Activated CD8-positive, alpha-beta T cell treated with anti-CD3 and anti-CD28 coated beads for 36 hours (primary cell): Measurements from ENCODE around the gene IL4R. TPM values are rescaled to one million over a fixed set of nuclear protein-coding genes. Genes with fewer than 3 reads are reported as not detected.

ENCODE experiments used
- ATAC-seq: fragments of 200-7000 bp; cut with Tn5 transposase; one replicate; pipeline ENCODE4 v1.10.0; 2021; ENCODE audit warnings: mild to moderate bottlenecking, moderate library complexity
- CTCF ChIA-PET: fragments of 350-600 bp; sonication (Branson Sonifier 250); formaldehyde crosslinking; loops from one replicate; lab custom pipeline; 2021; ENCODE audit warnings: antibody characterized with exemption; lab: Charles Lee
- POLR2A ChIA-PET: fragments of 350-600 bp; sonication (Branson Sonifier 250); formaldehyde crosslinking; loops from one replicate; lab custom pipeline; 2021; ENCODE audit warnings: antibody characterized with exemption; lab: Charles Lee
- DNase-seq: peaks from one replicate; pipeline ENCODE4 v3.0.0-alpha.2; 2020
- H3K27ac Mint-ChIP-seq: one replicate; pipeline ENCODE4 v1.8.0; 2021; ENCODE audit warnings: mild to moderate bottlenecking, mixed read lengths
- H3K27me3 Mint-ChIP-seq: one replicate; pipeline ENCODE4 v1.8.0; 2021; ENCODE audit warnings: mixed read lengths
- H3K36me3 Mint-ChIP-seq: one replicate; pipeline ENCODE4 v1.8.0; 2021; ENCODE audit warnings: low read depth, mixed read lengths
- H3K4me1 Mint-ChIP-seq: one replicate; pipeline ENCODE4 v1.8.0; 2021; ENCODE audit warnings: low read depth, mixed read lengths
- H3K4me3 Mint-ChIP-seq: one replicate; pipeline ENCODE4 v1.8.0; 2021; ENCODE audit warnings: mild to moderate bottlenecking, moderate library complexity, mixed read lengths
- H3K9me3 Mint-ChIP-seq: one replicate; pipeline ENCODE4 v1.8.0; 2021; ENCODE audit warnings: mixed read lengths
- CTCF ChIP-seq: fragments of 200-600 bp; IDR thresholded peaks from one replicate; pipeline ENCODE4 v1.8.0; 2022; ENCODE audit warnings: antibody characterized with exemption, mild to moderate bottlenecking
- intact Hi-C: fragments of 100-400 bp; cut with micrococcal nuclease; formaldehyde crosslinking; loops from one replicate; pipeline ENCODE4 v1.10.0; 2022
- total RNA-seq, 2 experiments: library from RNA; stranded (reverse); gene quantifications; one replicate each; pipeline ENCODE4 v1.2.3, GENCODE V29; 2021

Gene IL4R
- total RNA-seq, 2 experiments from 2014 or later: 236 to 245 TPM

GRCh38 chr16:27355610-27356009 lies 41.8 kb downstream of the IL4R start:
- ChIA-PET POLR2A (interaction anchor here (0.8 to 1.2 kb wide), 7 partner anchors 8 to 147 kb away, joined by 3 to 6 read pairs (median 4); partner anchors contain the start of gene IL21R), CTCF (interaction anchor here (0.6 to 4.4 kb wide), 11 partner anchors 10 to 176 kb away, joined by 3 to 21 read pairs (median 3); no protein-coding TSS in a partner anchor)
- peak overlapping the region; percentile 62 for H3K27ac Mint-ChIP-seq
- intact Hi-C loops: no loop called here
- H3K27me3 Mint-ChIP-seq: no peaks in the 10 kb centered on the region
- H3K4me1 Mint-ChIP-seq: peaks cover 13% of the 10 kb centered on the region
- TF ChIP-seq CTCF: no peak
- H3K9me3 Mint-ChIP-seq: peaks cover 5% of the 10 kb centered on the region
- ATAC-seq: peak; percentile 69
- H3K36me3 Mint-ChIP-seq: peaks cover 91% of the 10 kb centered on the region
- peak; percentile 57 for DNase-seq
- H3K4me3 Mint-ChIP-seq: no peak overlapping the region

GRCh38 chr16:27356794-27357193 lies 43.0 kb downstream of the IL4R start:
- Mint-ChIP-seq H3K4me3 (no peak overlapping the region), H3K27ac (no peak overlapping the region), H3K36me3 (peaks cover 90% of the 10 kb centered on the region), H3K4me1 (peaks cover 8% of the 10 kb centered on the region), H3K27me3 (no peaks in the 10 kb centered on the region), H3K9me3 (peaks cover 5% of the 10 kb centered on the region)
- ChIA-PET POLR2A (interaction anchor here (0.6 to 1.2 kb wide), 3 partner anchors 9 to 122 kb away, joined by 3 to 4 read pairs (median 3); no protein-coding TSS in a partner anchor), CTCF (interaction anchor here (0.9 to 4.4 kb wide), 5 partner anchors 11 to 178 kb away, joined by 3 to 21 read pairs (median 8); no protein-coding TSS in a partner anchor)
- intact Hi-C loops: no loop called here
- DNase-seq (no peak), ATAC-seq (no peak)
- TF ChIP-seq CTCF: no peak

- Mint-ChIP-seq H3K4me3 (no peak overlapping the region), H3K27me3 (no peaks in the 10 kb centered on the region), H3K9me3 (peaks cover 5% of the 10 kb centered on the region), H3K4me1 (peaks cover 23% of the 10 kb centered on the region), H3K27ac (no peak overlapping the region), H3K36me3 (peaks cover 94% of the 10 kb centered on the region)
- TF ChIP-seq CTCF: no peak
- no peak for DNase-seq
- no peak for ATAC-seq
- ChIA-PET CTCF (no interaction called here), POLR2A (interaction anchor here (10.1 kb wide), 1 partner anchor 45 kb away, joined by 168 read pairs; the partner anchor contains the start of gene IL21R)
- intact Hi-C loops: no loop called here
Observed at GRCh38 chr16:27359051-27359450, 45.3 kb downstream of the IL4R start.

- Mint-ChIP-seq H3K4me1 (peaks cover 29% of the 10 kb centered on the region), H3K27me3 (no peaks in the 10 kb centered on the region), H3K36me3 (peaks cover 94% of the 10 kb centered on the region), H3K27ac (no peak overlapping the region), H3K4me3 (no peak overlapping the region), H3K9me3 (peaks cover 5% of the 10 kb centered on the region)
- CTCF ChIA-PET: no interaction called here
- no peak for TF ChIP-seq CTCF
- ATAC-seq (no peak), DNase-seq (no peak)
- intact Hi-C loops: no loop called here
- POLR2A ChIA-PET: interaction anchor here (10.1 kb wide), 1 partner anchor 45 kb away, joined by 168 read pairs; the partner anchor contains the start of gene IL21R
Observed at GRCh38 chr16:27359615-27360014, 45.8 kb downstream of the IL4R start.

GRCh38 chr16:27361987-27362386 lies 48.2 kb downstream of the IL4R start:
- no peak overlapping the region for H3K4me3 Mint-ChIP-seq
- H3K27ac Mint-ChIP-seq: peak overlapping the region; percentile 65
- H3K27me3 Mint-ChIP-seq: no peaks in the 10 kb centered on the region
- peaks cover 11% of the 10 kb centered on the region for H3K9me3 Mint-ChIP-seq
- TF ChIP-seq CTCF: no peak
- intact Hi-C loops: no loop called here
- H3K36me3 Mint-ChIP-seq: peaks cover 89% of the 10 kb centered on the region
- peaks cover 52% of the 10 kb centered on the region for H3K4me1 Mint-ChIP-seq
- ATAC-seq (no peak), DNase-seq (no peak)
- POLR2A ChIA-PET: interaction anchor here (0.7 to 10.1 kb wide), 8 partner anchors 10 to 127 kb away, joined by 3 to 168 read pairs (median 4); partner anchors contain the start of gene IL21R
- CTCF ChIA-PET: interaction anchor here (1.6 kb wide), 1 partner anchor 131 kb away, joined by 5 read pairs; no protein-coding TSS in a partner anchor
